GM12892 (cell line): Measurements from ENCODE around the gene GCNT3.

Experiments used
- POLR2A ChIP-seq: IDR thresholded peaks from 2 replicates; pipeline ENCODE4 v1.6.1; 2011; ENCODE audit warnings: low read depth, low read length, control low read depth
- POLR2AphosphoS5 ChIP-seq: IDR thresholded peaks from 2 replicates; pipeline ENCODE4 v1.6.1; 2011; ENCODE audit warnings: low read depth, low read length, control low read depth

- TF ChIP-seq POLR2AphosphoS5 (no peak), POLR2A (no peak)
These were observed 46.3 kb upstream of the GCNT3 start for GRCh38 chr15:59565299-59565698.
